Effector memory CD8-positive, alpha-beta T cell (primary cell): ENCODE measurements around the gene EHD2.
"Not testable (repeated sequence)": the region's sequence is repeated elsewhere in the genome, so short reads cannot be mapped to it uniquely, and the experiment has no call there.

Experiments
- ATAC-seq: fragments of 150-1000 bp; cut with Tn5 transposase; replicated peaks from 2 replicates; pipeline ENCODE4 v1.10.0; 2021; ENCODE audit warnings: mild to moderate bottlenecking, moderate library complexity
- DNase-seq, 3 experiments: peaks; one replicate each; pipeline ENCODE4 v3.0.0; 2021
- H3K27ac Mint-ChIP-seq, 2 donors: one replicate each; pipeline ENCODE4 v1.8.0; 2022; ENCODE audit warnings: mild to moderate bottlenecking in 2 of 2, mixed read lengths in 2 of 2, moderate library complexity in 2 of 2
- H3K27me3 Mint-ChIP-seq, 2 donors: one replicate each; pipeline ENCODE4 v1.8.0; 2022; ENCODE audit warnings: mixed read lengths in 2 of 2
- H3K36me3 Mint-ChIP-seq: one replicate; pipeline ENCODE4 v1.8.0; 2022; ENCODE audit warnings: mild to moderate bottlenecking, moderate library complexity, mixed read lengths; ENCODE audit not compliant: insufficient read depth
- H3K4me1 Mint-ChIP-seq, 2 donors: one replicate each; pipeline ENCODE4 v1.8.0; 2022; ENCODE audit warnings: low read depth in 2 of 2, mixed read lengths in 2 of 2
- H3K4me3 Mint-ChIP-seq, 2 donors: one replicate each; pipeline ENCODE4 v1.8.0; 2022; ENCODE audit warnings: mild to moderate bottlenecking in 2 of 2, mixed read lengths in 2 of 2, moderate library complexity in 2 of 2
- H3K9me3 Mint-ChIP-seq, 2 donors: one replicate each; pipeline ENCODE4 v1.8.0; 2022; ENCODE audit warnings: mixed read lengths in 2 of 2

The EHD2 gene

GRCh38 chr19:47762615-47763308, 49.5 kb downstream of the EHD2 start:
- no peak for DNase-seq
- peaks cover 0 to 2% of the 10 kb centered on the region in 2 donors for H3K4me1 Mint-ChIP-seq
- no peaks in the 10 kb centered on the region for H3K9me3 Mint-ChIP-seq
- H3K36me3 Mint-ChIP-seq, result peaks cover 31% of the 10 kb centered on the region
- no peaks in the 10 kb centered on the region for H3K27me3 Mint-ChIP-seq
- no peak overlapping the region for H3K27ac Mint-ChIP-seq
- ATAC-seq, result no peak
- H3K4me3 Mint-ChIP-seq, result no peak overlapping the region

- H3K36me3 Mint-ChIP-seq, result peaks cover 15% of the 10 kb centered on the region
- ATAC-seq, H3K27me3 Mint-ChIP-seq, H3K4me1 Mint-ChIP-seq, H3K4me3 Mint-ChIP-seq, H3K27ac Mint-ChIP-seq, H3K9me3 Mint-ChIP-seq, DNase-seq: not testable (repeated sequence)
Observed at GRCh38 chr19:47764705-47765104, 51.5 kb downstream of the EHD2 start.

- peaks cover 2 to 5% of the 10 kb centered on the region in 2 donors for H3K4me1 Mint-ChIP-seq
- ATAC-seq (peak; percentile 72), DNase-seq (peak in 2 of 3 experiments; percentile 41 to 45)
- peaks cover 11% of the 10 kb centered on the region for H3K36me3 Mint-ChIP-seq
- no peak overlapping the region for H3K4me3 Mint-ChIP-seq
- H3K27me3 Mint-ChIP-seq, result no peaks in the 10 kb centered on the region
- no peaks in the 10 kb centered on the region for H3K9me3 Mint-ChIP-seq
- H3K27ac Mint-ChIP-seq, result peak overlapping the region in 1 of 2 donors; percentile 29
Observed at GRCh38 chr19:47765523-47766358, 52.5 kb downstream of the EHD2 start.

GRCh38 chr19:47766359-47766620, 53.1 kb downstream of the EHD2 start:
- Mint-ChIP-seq H3K27me3 (no peaks in the 10 kb centered on the region), H3K9me3 (no peaks in the 10 kb centered on the region), H3K4me1 (peaks cover 2 to 6% of the 10 kb centered on the region in 2 donors), H3K27ac (no peak overlapping the region), H3K36me3 (peaks cover 7% of the 10 kb centered on the region), H3K4me3 (no peak overlapping the region)
- ATAC-seq (no peak), DNase-seq (no peak)

GRCh38 chr19:47766670-47767069, 53.4 kb downstream of the EHD2 start:
- Mint-ChIP-seq H3K36me3 (peaks cover 7% of the 10 kb centered on the region), H3K4me3 (no peak overlapping the region), H3K27ac (no peak overlapping the region), H3K9me3 (no peaks in the 10 kb centered on the region), H3K27me3 (no peaks in the 10 kb centered on the region), H3K4me1 (peaks cover 2 to 6% of the 10 kb centered on the region in 2 donors)
- DNase-seq (no peak), ATAC-seq (no peak)

GRCh38 chr19:47767349-47767748, 54.1 kb downstream of the EHD2 start:
- Mint-ChIP-seq H3K27ac (no peak overlapping the region), H3K4me1 (peaks cover 2 to 6% of the 10 kb centered on the region in 2 donors), H3K9me3 (no peaks in the 10 kb centered on the region), H3K4me3 (no peak overlapping the region), H3K27me3 (no peaks in the 10 kb centered on the region), H3K36me3 (peaks cover 7% of the 10 kb centered on the region)
- DNase-seq (no peak), ATAC-seq (no peak)

GRCh38 chr19:47768604-47769003, 55.4 kb downstream of the EHD2 start:
- ATAC-seq (no peak), DNase-seq (no peak)
- H3K27ac Mint-ChIP-seq, result no peak overlapping the region
- no peak overlapping the region for H3K4me3 Mint-ChIP-seq
- H3K9me3 Mint-ChIP-seq, result no peaks in the 10 kb centered on the region
- H3K4me1 Mint-ChIP-seq, result peaks cover 2 to 6% of the 10 kb centered on the region in 2 donors
- H3K36me3 Mint-ChIP-seq, result peaks cover 4% of the 10 kb centered on the region
- H3K27me3 Mint-ChIP-seq, result no peaks in the 10 kb centered on the region

GRCh38 chr19:47769534-47769933, 56.3 kb downstream of the EHD2 start:
- H3K27me3 Mint-ChIP-seq, result no peaks in the 10 kb centered on the region
- H3K27ac Mint-ChIP-seq, result no peak overlapping the region
- H3K36me3 Mint-ChIP-seq, result peaks cover 4% of the 10 kb centered on the region
- ATAC-seq, result no peak
- no peak overlapping the region for H3K4me3 Mint-ChIP-seq
- H3K4me1 Mint-ChIP-seq, result peaks cover 2 to 6% of the 10 kb centered on the region in 2 donors
- H3K9me3 Mint-ChIP-seq, result no peaks in the 10 kb centered on the region
- DNase-seq, result no peak

GRCh38 chr19:47771291-47771690, 58.1 kb downstream of the EHD2 start:
- not testable (repeated sequence) for H3K27ac Mint-ChIP-seq, ATAC-seq, DNase-seq, H3K9me3 Mint-ChIP-seq, H3K27me3 Mint-ChIP-seq, H3K4me3 Mint-ChIP-seq, H3K36me3 Mint-ChIP-seq, H3K4me1 Mint-ChIP-seq

- no peak for ATAC-seq
- no peaks in the 10 kb centered on the region for H3K9me3 Mint-ChIP-seq
- H3K4me1 Mint-ChIP-seq, result peaks cover 19 to 22% of the 10 kb centered on the region in 2 donors
- DNase-seq, result no peak
- H3K36me3 Mint-ChIP-seq, result peaks cover 6% of the 10 kb centered on the region
- no peaks in the 10 kb centered on the region for H3K27me3 Mint-ChIP-seq
- H3K27ac Mint-ChIP-seq, result no peak overlapping the region
- no peak overlapping the region for H3K4me3 Mint-ChIP-seq
Observed at GRCh38 chr19:47776568-47776967, 63.3 kb downstream of the EHD2 start.

- Mint-ChIP-seq H3K4me3 (peak overlapping the region; percentile 92 to 94), H3K4me1 (peaks cover 19 to 25% of the 10 kb centered on the region in 2 donors), H3K27ac (peak overlapping the region; percentile 95 to 97)
- DNase-seq, ATAC-seq, H3K36me3 Mint-ChIP-seq, H3K9me3 Mint-ChIP-seq, H3K27me3 Mint-ChIP-seq: not testable (repeated sequence)
Observed at GRCh38 chr19:47777245-47778048, 64.2 kb downstream of the EHD2 start.

GRCh38 chr19:47778049-47778953, 65.1 kb downstream of the EHD2 start, which contains the start of gene SELENOW:
Gene SELENOW, plus strand, starts transcription at chr19:47778703. Its CDS starts 83 bp downstream, at chr19:47778786.
- peak within 1 kb of the TSS; percentile 92 to 94 for H3K4me3 Mint-ChIP-seq
- H3K27ac Mint-ChIP-seq, result peak within 1 kb of the TSS; percentile 95 to 97
- peak; percentile 93 for ATAC-seq
- no peaks in the 10 kb centered on the region for H3K27me3 Mint-ChIP-seq
- peaks cover 12% of the 10 kb centered on the region for H3K36me3 Mint-ChIP-seq
- H3K9me3 Mint-ChIP-seq, result no peaks in the 10 kb centered on the region
- peaks cover 19 to 25% of the 10 kb centered on the region in 2 donors for H3K4me1 Mint-ChIP-seq
- peak; percentile 68 to 79 (median 71) for DNase-seq
